Middle frontal gyrus (tissue), 1 donor: ENCODE data around the gene PLIN4.

Source experiments
- DNase-seq: peaks from one replicate; pipeline ENCODE4 v3.0.0-alpha.2; 2015; ENCODE audit warnings: low spot score; ENCODE audit errors: extremely low spot score

Gene PLIN4

DNA sequence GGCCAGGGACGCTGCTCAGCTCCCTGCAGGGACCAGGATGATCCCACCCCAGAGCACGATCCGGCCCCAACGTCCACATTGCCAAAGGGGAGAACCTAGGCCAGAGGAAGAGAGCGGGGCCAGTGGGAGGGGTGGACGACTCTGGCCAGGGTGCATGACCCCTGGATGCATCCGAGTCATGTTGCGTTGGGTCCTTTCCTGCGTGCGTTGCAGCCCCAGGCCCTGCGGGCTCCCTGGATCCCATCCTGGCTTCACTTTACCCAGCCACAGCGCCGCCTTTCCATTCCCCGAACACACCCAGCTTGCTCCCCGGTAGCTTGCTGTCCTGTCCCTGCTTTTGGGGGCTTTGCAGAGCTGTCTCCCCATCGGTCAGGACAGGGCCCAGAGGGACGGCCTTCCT lies 10.5 kb downstream of the PLIN4 start:
- no peak for DNase-seq

DNA sequence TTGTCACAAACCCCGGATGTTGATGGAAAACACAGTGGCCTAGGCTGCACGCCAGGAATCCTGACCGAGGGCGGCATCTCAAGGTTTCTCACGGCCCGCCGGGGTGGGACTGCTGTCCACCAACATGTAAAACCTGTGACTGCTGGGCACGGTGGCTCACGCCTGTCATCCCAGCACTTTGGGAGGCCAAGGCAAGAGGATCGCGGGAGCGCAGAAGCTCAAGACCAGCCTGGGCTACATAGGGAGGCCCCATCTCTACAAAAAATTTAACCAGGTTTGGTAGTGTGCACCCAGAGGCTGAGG lies 11.2 kb downstream of the PLIN4 start:
- DNase-seq, result no peak

GRCh38 chr19:4506449-4507149 lies 11.7 kb downstream of the PLIN4 start:
- DNase-seq, result no peak

- no peak for DNase-seq
Observed at GRCh38 chr19:4505570-4506448, 12.5 kb downstream of the PLIN4 start.

- no peak for DNase-seq
Observed at GRCh38 chr19:4504891-4505569, 13.3 kb downstream of the PLIN4 start.

DNA sequence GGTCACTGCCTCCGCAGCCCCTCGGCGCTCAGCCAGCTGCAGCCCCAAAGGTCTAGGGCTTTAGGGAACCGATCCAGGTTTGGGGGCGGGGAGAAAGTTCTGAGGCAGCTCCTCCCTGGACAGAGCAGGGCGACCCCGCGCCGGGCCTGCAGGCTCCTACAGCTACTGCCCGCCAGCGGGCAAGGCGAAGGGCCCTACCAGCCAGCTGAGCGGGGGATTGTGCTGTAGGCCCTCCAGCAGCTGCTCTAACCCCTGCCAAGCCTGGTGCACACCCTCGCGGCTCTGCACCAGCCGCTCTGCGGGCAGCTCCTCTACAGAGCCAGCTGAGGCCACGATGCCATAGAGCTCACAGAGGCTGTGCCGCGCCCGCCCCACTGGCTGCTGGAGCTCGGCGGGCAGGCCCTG lies 14.0 kb downstream of the PLIN4 start:
- DNase-seq, result peak; percentile 6

- DNase-seq, result no peak
Observed at GRCh38 chr19:4503825-4504170, 14.5 kb downstream of the PLIN4 start.

DNA sequence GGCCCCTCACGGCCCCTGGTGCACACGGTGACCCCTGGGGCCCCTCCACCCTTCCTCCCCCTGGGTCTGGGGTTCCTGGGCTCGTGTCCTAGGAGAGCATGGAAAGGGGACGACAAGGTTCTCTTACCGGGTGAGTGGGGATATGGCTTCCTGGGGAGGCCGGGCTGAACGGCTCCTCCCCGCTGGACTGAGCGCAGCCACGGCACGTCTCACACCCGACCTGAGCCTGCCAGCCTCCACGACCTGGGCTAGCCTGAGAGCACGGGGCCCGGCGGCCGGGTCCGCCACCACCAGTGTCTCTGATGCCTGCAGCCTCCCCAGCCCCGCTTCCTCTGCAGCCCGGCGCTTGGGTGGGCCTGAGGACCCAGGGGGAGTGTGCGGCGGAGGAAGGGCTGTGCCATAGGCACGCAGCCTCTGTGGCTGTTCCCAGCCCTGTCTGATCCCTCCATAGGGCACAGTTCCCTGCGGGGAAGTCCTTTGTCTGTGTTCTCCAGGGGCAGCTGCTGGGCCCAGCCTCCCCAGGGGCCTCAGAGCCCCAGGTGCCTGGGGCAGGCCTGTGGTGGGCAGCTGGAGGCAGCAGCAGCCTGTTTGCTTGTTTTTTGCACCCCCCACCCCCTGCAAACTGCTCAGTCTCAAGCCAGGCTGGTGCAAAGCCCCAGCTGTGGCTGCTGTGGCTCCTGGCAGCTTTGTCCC lies 15.0 kb downstream of the PLIN4 start:
- DNase-seq, result no peak

DNA sequence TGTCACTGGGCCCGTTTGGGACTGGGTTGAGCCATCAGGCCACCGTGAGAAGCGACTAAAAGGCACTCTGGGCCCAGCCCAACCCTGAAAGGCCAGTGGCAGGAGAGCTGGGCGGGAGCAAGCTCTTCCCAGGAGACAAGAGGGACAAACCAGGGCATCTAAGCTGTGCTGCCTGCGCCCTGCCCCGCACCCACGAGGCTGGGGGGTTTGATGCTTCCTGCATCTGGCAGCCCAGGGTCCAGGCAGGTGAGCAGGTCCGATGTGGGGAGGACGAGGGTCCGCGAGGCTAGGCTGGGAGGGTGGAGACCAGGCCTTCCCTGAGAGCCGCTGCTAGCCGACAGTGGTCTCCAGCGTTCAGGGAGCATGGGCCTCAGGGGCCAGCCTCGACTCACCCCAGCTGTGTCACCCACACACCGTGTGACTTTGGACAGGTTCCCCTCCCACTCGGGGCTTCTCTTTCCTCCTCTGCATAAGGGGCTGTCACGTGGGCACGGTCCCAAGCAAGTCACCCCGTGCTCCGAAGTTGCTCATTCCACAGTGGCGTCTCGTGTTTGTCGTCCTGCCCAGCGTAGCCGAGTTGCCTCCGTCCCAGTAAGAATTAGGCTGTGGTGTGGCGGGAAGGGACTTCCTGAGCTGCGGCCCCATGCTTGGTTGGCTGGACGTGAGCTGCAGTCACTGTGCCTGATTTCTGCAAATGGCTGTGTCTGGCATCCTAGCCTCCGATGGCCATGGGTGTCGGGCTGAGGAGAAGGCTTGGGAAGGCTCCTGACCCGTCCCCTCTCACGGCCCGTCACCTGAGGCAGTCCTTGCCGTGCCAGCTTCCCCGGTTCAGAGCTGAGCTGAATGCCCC lies 15.8 kb downstream of the PLIN4 start:
- DNase-seq, result no peak

- no peak for DNase-seq
Observed at GRCh38 chr19:4501691-4502090, 16.6 kb downstream of the PLIN4 start.

DNA sequence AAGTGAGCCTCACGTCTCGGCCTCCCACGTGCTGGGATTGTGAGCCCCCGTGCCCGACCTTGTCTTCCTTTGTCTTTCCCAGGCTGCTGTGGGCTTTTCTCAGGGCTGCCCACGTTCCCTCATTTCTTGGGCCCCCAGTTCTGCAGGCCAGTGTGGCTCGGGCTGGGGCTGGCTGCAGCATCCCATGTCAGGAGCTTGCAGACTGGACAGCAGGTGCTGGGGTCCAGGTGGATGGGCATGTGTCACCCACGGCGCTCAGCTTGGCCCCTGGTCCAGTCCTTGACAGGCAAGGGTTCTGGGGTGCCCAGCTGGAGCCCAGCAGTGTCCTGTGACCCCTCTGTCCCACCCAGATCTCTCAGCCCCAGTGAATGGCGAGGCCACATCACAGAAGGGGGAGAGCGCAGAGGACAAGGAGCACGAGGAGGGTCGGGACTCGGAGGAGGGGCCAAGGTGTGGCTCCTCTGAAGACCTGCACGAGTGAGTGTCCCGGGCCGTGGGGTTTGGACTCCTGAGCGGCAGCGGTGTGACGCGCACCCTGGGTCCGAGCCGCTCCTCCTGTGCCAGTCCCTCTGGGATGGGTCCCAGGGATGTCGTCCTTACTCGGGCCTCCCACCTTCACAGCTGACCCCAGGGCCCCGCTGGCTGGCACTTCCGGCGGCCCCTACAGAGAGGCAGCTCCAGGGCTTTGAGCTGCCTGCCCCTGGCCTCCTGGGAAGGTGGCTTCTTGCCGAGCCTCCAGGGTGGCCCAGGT lies 17.3 kb downstream of the PLIN4 start:
- DNase-seq, result no peak

- DNase-seq, result no peak
Observed at GRCh38 chr19:4499855-4500254, 18.4 kb downstream of the PLIN4 start.

- no peak for DNase-seq
Observed at GRCh38 chr19:4499318-4499717, 19.0 kb downstream of the PLIN4 start.

GRCh38 chr19:4498694-4499093 lies 19.6 kb downstream of the PLIN4 start:
- no peak for DNase-seq

GRCh38 chr19:4497770-4498389 lies 20.4 kb downstream of the PLIN4 start:
- DNase-seq, result no peak

DNA sequence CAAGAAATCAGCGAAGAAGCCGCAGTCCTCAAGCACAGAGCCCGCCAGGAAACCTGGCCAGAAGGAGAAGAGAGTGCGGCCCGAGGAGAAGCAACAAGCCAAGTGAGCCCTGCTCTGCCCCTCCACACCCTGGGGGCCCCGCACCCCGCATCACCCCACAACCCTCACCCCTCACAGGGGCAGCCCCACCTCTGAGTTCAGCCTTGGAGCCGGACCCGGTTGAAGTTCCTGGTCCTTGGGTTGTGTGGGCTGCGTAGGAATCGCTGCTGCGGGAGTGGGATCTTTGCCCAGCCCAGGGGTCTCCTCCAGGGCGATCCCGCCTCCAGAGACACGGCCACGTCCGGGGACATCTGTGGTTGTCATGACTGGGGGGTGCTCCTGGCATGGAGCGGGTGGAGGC lies 22.0 kb downstream of the PLIN4 start:
- no peak for DNase-seq

- no peak for DNase-seq
Observed at GRCh38 chr19:4495471-4495870, 22.8 kb downstream of the PLIN4 start.

- DNase-seq, result no peak
Observed at GRCh38 chr19:4494691-4495064, 23.6 kb downstream of the PLIN4 start.

DNA sequence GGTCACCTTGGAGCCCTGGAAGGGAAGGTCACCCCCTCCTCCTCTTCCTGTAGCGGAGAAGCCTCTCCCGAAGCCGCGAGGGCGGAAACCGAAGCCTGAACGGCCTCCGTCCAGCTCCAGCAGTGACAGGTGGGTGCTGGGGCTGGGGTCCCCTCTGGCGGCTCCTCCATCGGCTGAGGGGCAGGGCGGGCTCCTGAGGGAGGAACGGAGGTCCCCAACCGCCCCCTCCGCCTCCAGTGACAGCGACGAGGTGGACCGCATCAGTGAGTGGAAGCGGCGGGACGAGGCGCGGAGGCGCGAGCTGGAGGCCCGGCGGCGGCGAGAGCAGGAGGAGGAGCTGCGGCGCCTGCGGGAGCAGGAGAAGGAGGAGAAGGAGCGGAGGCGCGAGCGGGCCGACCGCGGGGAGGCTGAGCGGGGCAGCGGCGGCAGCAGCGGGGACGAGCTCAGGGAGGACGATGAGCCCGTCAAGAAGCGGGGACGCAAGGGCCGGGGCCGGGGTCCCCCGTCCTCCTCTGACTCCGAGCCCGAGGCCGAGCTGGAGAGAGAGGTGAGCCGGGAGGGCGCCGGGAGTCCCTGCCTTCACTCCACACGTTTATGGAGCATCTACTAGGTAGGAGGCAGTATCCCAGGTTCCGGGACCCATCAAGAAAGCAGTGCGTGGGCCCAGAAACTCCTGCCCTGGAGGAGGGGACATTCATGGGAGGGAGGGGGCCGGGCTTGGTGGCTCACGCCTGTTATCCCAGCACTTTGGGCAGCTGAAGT lies 24.2 kb downstream of the PLIN4 start:
- DNase-seq, result no peak
